ENCODE results near the gene CAPZA1.
A peak's percentile ranks its signal among the peaks of the same experiment; 100 is the strongest.
"Not testable (repeated sequence)": the region's sequence is repeated elsewhere in the genome, so short reads cannot be mapped to it uniquely, and the experiment has no call there.

CAPZA1 gene

GRCh38 chr1:112628516-112628915, 8.9 kb downstream of the CAPZA1 start:
- no peak for DNase-seq

GRCh38 chr1:112629256-112629655, 9.6 kb downstream of the CAPZA1 start:
- DNase-seq = no peak

GRCh38 chr1:112633628-112634027, 14.0 kb downstream of the CAPZA1 start:
- DNase-seq = no peak

GRCh38 chr1:112634367-112634766, 14.7 kb downstream of the CAPZA1 start:
- no peak for DNase-seq

GRCh38 chr1:112636056-112636455, 16.4 kb downstream of the CAPZA1 start:
- DNase-seq = no peak

GRCh38 chr1:112636597-112637253, 17.1 kb downstream of the CAPZA1 start:
- peak; percentile 8 for DNase-seq

- DNase-seq = peak; percentile 49
Measured at GRCh38 chr1:112637254-112638109, 17.9 kb downstream of the CAPZA1 start.

- peak; percentile 43 for DNase-seq
Measured at GRCh38 chr1:112638110-112638428, 18.4 kb downstream of the CAPZA1 start.

- not testable (repeated sequence) for DNase-seq
Measured at GRCh38 chr1:112640437-112640836, 20.8 kb downstream of the CAPZA1 start.

GRCh38 chr1:112643080-112643479, 23.4 kb downstream of the CAPZA1 start:
- no peak for DNase-seq

- no peak for DNase-seq
Measured at GRCh38 chr1:112646225-112646624, 26.6 kb downstream of the CAPZA1 start.

GRCh38 chr1:112651205-112651604, 31.6 kb downstream of the CAPZA1 start:
- DNase-seq = peak; percentile 13

- no peak for DNase-seq
Measured at GRCh38 chr1:112665857-112666256, 46.2 kb downstream of the CAPZA1 start.

GRCh38 chr1:112666946-112667345, 47.3 kb downstream of the CAPZA1 start:
- no peak for DNase-seq

GRCh38 chr1:112672009-112672408, 52.4 kb downstream of the CAPZA1 start:
- no peak for DNase-seq

GRCh38 chr1:112672842-112673241, 53.2 kb downstream of the CAPZA1 start:
- DNase-seq = no peak

- peak; percentile 74 for DNase-seq
Measured at GRCh38 chr1:112673592-112674439, 54.2 kb downstream of the CAPZA1 start.

GRCh38 chr1:112674440-112674985, 54.9 kb downstream of the CAPZA1 start, which contains the start of gene MOV10:
TSS of gene MOV10 (plus strand) at chr1:112674659. CDS start at chr1:112674913, 254 bp downstream.
- DNase-seq = peak; percentile 83

GRCh38 chr1:112674986-112675727, 55.5 kb downstream of the CAPZA1 start:
- DNase-seq = no peak

- DNase-seq = no peak
Measured at GRCh38 chr1:112675728-112676381, 56.2 kb downstream of the CAPZA1 start.

- no peak for DNase-seq
Measured at GRCh38 chr1:112676543-112676942, 56.9 kb downstream of the CAPZA1 start.

- no peak for DNase-seq
Measured at GRCh38 chr1:112677501-112677900, 57.9 kb downstream of the CAPZA1 start.
